GM18505 (cell line): ENCODE results near the gene ATF6B.
A peak's percentile ranks its signal among the peaks of the same experiment; 100 is the strongest.

ENCODE experiments used
- ATAC-seq: cut with Tn5 transposase; IDR thresholded peaks from one replicate; pipeline ENCODE4 v1.9.1; 2021; ENCODE audit not compliant: unreplicated experiment
- POLR2A ChIP-seq: IDR thresholded peaks from 4 replicates; pipeline ENCODE4 v1.6.1; 2011; ENCODE audit warnings: borderline replicate concordance; ENCODE audit not compliant: insufficient read depth, insufficient read length; ENCODE audit errors: extremely low read depth

ATF6B gene

DNA sequence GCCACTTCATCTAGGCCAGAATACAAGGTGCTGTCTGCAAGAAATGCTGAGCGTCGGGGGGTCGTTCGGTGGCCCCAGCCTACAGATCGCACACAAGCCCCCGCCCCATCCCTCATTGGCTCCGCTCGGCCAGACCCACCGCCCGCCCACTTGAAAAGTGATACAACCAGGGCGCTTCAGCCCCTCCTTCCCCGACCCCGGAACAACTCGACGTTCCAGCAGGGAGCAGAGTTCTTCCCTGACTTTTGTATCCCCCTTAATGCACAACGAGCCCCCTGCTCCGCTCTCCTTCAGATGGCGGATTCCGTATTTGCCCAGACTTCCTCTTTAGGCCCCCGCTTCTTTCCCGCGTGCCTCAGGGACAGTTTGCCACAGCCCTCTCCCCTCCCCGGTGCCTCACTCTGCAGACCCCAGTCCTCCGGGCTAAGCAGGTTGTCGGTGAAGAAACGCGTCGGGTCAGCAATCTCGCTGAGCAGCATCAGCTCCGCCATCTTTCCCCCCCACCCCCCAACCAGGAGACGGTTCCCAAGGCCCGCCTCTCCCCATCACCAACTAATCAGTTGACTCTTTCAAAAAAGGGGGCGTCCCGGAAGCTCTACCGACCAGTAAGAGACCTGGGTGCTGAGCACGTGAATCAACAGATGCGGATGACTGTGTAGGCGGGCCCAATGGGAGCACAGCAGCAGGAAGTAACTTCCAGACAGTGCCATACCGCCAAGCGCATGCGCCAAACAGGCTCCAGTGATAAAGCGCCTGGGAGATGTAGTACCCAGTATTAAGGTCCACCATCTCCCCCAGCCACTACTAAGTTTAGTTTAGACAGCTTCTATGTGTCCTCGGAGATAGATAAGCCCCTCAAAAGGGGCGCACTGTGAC is at the start of gene ATF6B:
Gene ATF6B, minus strand, starts transcription at position 530 of the 876 bp plus-strand sequence. Its CDS starts 39 bp downstream, at position 491.
- ATAC-seq = peak; percentile 81
- peak; percentile 79 for TF ChIP-seq POLR2A

DNA sequence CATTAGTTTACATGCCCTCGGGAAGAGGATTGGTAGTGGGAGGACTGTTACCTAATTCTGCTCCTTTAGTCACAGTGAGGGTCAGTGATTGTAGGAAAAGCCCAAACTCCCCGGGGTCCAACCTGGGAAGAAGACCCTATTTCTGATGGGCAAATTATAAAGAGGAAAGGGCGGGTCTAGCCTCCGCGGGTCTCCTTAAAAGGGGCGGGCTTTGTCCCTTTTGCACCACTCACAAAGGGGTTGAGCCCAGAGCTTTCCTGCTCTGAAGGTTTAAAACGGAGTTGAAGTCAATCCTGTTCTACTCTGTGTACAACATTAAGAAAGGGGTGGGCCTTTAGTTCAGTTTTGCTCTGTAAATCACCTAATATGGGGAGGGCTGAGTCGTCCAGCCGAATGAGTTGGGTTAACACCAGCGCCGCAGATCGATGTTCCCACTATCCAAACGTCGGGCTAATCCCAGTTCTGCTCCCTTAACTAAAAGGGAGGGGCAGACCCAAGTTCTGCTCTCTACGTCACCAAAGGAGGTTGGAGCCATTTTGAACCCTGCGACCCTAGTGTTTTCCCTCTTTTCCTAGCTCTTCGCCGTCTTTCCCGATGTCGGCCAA is 49.2 kb upstream of the ATF6B start:
- peak; percentile 3 for ATAC-seq
- peak; percentile 47 for TF ChIP-seq POLR2A

DNA sequence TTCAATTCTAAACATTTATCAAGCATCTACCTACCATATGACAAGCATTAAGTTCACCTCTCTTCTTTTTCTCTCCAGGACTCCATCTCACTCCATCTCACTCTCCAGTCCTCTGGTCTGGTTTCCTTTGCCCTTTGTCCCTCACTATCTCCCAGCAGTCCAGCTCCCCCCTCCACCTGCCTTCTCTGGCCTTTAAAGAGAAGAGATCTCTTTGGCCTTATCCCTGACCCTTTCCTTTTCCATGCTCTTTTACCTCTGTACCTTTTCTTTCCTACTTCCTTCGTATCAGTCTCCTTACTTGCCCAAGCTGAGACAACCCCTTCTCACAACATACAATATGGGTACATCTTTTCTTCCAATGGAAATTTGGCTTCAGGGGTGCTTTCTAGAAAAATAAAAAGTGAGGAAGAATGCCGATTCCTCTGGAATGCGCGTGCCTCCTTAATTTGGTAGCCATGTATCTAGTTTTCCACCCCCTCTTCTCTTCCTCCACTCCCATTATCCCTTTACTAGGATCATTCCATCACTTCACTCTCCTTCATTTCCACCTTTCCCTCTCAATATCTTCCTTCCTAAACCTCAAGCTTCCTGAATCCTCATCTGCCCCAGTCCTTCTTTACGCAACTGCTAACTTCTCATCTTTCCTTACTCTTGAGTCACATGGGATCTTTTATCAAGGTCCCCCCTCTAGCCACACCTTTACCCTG is 48.6 kb upstream of the ATF6B start:
- ATAC-seq = no peak
- no peak for TF ChIP-seq POLR2A

DNA sequence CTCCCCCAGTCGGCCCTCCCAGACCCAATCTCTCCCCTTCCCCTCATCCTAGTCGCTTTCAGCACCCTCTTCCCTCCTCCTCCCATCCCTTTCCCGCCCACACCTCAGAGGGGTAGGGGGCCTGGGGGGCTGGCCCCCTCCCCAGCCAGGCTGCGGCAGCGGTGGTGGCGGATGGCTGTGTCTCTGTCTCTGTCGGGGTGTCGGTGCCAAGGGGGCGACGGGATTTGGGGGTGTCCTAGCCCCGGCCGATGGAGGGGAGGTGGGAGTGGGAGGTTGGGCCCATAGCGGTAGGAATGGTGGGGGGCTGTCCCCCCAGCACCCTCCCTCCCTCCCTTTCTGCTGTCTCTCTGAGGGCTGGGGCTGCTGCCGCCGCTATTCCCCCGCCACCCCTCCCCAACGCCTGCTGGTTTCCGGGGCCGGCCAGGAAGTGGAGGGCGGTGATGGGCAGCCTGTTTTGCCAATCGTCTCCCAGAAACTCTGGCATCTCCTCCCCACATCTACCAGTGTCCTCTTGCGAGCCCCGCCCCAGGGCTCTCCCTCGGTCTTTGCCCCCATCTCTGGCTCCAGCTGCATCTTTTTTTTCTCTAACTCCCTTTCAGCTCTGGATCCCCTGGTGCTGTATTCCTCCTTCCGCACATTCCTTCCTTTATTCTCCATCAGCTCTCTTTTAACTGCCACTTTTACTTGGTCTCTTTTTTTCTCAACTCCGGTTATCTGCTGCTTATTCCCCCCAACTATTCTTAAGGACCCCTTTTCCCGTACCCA is 47.8 kb upstream of the ATF6B start, which contains the start of gene AGPAT1:
Gene AGPAT1, minus strand, starts transcription at position 374 of the 765 bp plus-strand sequence. CDS start 4,588 bp downstream, outside the sequence.
- peak; percentile 67 for TF ChIP-seq POLR2A
- peak; percentile 44 for ATAC-seq

DNA sequence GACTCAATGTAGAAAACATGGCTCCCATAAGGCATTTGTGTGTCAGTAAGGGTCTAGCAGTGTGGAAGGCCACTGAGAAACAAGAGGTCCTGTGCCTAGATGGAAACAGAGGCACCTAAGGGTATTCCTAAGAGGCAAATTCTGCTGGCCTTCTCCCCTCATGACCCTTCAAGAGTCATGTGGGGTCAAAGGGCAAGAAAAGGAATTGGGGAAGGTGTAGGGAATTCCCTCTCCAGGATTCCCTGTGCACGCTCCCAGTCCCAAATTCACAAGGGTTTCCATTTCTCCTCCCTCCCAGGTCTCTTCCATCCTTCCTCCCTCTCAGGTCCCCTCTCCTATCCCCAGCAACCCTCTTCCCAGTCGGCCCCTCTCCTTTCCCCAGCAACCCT is 47.3 kb upstream of the ATF6B start:
- TF ChIP-seq POLR2A = no peak
- ATAC-seq = no peak

DNA sequence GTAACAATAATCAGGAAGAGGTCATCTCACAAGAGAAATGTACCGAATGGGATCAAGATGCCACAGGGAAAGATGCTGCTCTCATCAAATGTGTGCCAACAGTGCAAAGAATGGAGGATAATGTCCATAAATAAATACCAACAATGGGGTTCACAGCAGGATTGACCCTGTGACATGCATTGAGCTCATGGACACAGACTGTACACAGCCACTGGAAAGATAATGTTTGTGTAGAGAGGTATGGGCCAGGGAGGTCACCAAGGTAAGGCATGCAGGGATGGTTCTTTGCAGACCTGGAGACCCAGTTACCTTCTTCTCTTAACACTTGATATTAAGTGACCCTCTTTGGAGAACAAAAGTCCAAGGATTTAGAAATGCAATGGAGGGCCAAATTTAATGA is 46.4 kb upstream of the ATF6B start:
- no peak for TF ChIP-seq POLR2A
- no peak for ATAC-seq

DNA sequence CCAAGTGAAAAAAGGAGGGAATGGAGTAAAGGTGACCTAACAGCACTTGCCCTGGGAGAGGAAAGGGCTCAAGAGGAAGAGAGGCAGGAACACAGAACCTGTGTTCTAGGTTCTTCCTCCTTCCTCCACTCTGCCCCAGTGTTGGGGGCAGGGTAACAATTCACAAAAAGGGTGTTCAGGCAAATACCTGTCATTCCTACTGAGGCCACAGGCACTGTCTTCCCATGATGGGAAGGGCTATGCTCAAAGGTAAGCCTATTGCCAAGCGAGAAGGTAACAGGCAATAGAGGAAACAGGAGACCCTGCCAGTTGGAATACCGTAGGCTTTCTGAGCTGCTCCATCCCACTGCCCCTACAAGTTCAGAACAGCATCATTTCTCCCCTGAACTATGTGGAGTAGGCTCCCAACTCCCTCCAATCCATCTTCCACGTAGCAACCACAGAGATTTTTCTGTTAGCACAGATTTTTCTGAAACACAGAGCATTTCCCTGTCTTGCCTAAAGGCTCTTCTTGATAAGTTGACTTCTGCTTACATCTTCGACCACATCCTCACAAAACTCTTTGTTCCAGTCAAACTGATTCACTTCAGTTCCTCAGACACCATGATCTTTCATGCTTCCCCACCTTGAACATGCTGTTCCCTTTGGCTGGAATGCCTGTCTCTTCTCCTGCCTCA is 45.1 kb upstream of the ATF6B start:
- ATAC-seq = no peak
- no peak for TF ChIP-seq POLR2A

DNA sequence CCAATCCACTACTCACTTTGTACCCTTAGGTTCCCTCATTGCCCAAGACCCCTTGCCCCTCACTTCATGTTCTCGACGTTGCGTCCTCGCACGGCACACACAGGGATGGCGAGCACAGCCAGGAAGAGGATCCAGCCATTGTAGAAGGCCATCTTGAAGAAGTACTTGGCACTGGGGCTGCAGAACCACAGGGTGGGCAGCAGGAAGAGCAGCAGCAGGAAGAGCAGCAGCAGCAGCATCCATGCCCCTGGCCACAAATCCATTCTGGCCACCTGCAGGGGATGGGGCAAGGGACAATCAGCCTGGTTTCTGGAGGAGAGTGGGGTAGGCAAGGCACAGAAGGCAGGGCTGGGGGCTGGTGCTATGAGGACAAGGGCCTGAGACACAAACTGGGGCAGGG is 43.2 kb upstream of the ATF6B start:
- no peak for TF ChIP-seq POLR2A
- no peak for ATAC-seq

DNA sequence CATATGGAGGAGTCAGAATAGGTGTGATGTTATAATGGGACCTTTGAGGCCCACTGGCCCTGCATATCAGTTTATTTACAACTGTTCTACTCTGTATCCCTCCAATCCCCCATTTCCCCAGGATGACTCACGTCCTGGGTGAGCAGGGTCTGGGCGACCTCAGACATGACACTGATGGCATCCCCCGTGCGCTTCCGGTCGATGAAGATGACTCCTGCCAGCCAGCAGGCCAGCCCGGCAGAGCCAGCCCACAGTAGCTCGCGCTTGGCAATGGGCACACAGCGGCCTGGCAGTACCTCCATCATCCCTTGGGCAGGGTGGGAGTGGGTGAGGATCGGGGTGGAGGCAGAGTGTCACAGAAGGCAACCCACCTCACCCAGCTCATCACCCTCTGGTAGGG is 42.2 kb upstream of the ATF6B start:
- no peak for TF ChIP-seq POLR2A
- no peak for ATAC-seq

DNA sequence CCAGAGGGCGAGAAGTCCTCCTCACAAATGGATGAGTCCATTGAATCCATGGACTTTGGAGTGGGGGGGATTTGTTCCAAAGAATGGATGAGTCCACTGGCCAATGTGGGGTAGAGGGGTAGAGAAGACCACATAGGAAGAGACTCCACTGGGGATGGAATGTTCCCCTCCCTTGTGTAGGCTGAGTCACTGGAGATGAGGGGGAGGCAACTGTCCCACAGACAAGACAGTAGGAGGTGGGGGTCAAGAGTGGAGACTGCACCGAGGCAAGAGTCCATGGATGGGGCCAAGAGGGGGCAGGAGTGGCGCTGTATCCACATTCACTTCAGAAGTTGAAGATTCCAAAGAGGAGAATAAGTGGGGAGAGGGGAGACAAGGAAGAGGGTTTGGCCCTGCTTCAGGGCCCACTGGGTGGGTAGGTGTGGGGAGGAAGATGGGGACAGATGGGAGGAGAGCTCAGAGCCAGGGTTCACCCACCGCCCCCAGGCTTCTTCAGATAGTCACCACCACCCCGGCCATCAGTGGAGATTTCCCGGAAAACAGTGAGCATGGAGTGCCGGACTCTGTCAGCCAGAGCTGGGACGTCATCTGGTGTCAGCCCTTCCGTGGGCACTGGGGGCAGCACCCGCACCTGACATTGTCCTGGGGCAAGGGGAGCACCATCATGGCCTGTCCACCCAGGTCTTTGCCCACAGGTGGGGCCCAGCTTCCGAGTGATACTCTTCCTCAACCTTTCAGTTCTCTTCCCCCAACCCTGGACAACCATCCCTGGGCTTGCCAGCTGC is 41.0 kb upstream of the ATF6B start:
- no peak for ATAC-seq
- TF ChIP-seq POLR2A = no peak

DNA sequence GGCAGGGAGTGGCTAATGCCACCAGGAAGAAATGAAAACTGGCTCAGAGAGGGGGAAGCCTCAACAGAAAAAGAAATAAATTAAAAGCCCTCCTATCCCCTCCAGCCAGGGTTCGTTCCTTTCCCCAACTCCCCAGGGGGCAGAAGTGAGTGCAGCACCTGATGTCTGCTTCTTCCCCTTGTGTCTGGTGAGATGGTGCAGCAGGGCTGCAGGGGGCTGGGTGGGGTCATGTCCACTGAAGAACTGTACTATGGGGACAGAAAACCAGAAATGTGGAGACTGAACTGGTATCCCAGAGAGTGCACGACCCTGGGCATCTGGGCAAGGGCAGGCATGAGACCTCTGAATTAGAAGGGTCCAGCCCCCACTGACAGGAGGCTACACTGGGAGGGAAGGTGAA is 40.3 kb upstream of the ATF6B start:
- no peak for TF ChIP-seq POLR2A
- ATAC-seq = no peak
